Measurements from ENCODE around the gene SLIT3. TPM values are rescaled to one million over a fixed set of nuclear protein-coding genes. Genes with fewer than 3 reads are reported as not detected.

The SLIT3 gene
- total and polyA plus RNA-seq, 2 donors (not counting 3 experiments of a cell fraction or from before 2014, with no cell fraction given): 0.90 to 1.0 TPM

DNA sequence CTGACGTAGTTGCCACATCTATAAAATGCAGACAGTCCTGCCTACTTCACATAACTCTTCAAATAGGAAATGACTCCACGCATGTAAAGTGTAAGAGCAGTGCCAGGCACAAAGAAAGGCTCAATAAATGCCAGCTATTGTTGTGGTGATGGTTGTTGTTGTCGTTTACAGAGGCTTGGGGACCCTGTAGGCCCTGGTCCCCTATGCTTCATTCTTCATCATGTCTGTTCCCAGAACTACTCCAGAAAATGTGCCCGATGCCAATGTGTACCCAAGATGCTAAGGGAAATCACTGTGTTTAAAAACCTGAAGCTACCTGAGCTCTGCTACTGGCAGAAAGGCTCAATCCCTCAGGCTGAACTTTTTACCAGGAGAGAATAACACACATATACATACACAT, 9.1 kb downstream of the SLIT3 start:
- Histone ChIP-seq H3K79me2 (ENCODE audit: control insufficient read depth, insufficient read depth, low read length) (no peaks in the 10 kb centered on the region), H3K36me3 (ENCODE audit: control insufficient read depth in 2 of 2, extremely low read depth in 1 of 2, insufficient read depth in 2 of 2, low read length in 2 of 2) (no peaks in the 10 kb centered on the region), H4K20me1 (replicated peaks; ENCODE audit: control insufficient read depth, extremely low read depth, insufficient read depth, low read length) (no peaks in the 10 kb centered on the region), H3K4me1 (ENCODE audit: control insufficient read depth, extremely low read depth, insufficient read depth, low read length) (no peaks in the 10 kb centered on the region), H2AFZ (ENCODE audit: low read depth, low read length) (no peak overlapping the region), H3K27me3 (ENCODE audit: control insufficient read depth in 2 of 2, insufficient read depth in 2 of 2, low read length in 2 of 2) (no peaks in the 10 kb centered on the region), H3K9me1 (replicated peaks; ENCODE audit: control insufficient read depth, extremely low read depth, insufficient read depth, low read length) (no peaks in the 10 kb centered on the region), H3K4me2 (ENCODE audit: insufficient read depth, low read length) (no peak overlapping the region), H3K27ac (ENCODE audit: insufficient read depth, low read depth, low read length) (no peak overlapping the region), H3K9me3 (replicated peaks; ENCODE audit: control insufficient read depth, insufficient read depth, low read length) (no peaks in the 10 kb centered on the region), H3K9ac (replicated peaks; ENCODE audit: extremely low read depth, insufficient read depth, low read length) (no peak overlapping the region), H3K4me3 (replicated peaks in 1 of 3; ENCODE audit: insufficient read depth in 1 of 3, low read depth in 1 of 3, low read length in 3 of 3) (no peak overlapping the region)
- intact Hi-C loops (cut with micrococcal nuclease): no loop called here
- no peak for DNase-seq (ENCODE audit: low read depth, low spot score)
- ChIA-PET POLR2A (no interaction called here), CTCF (interaction anchor here (0.7 kb wide), 1 partner anchor 15 kb away, joined by 4 read pairs; no protein-coding TSS in a partner anchor)
- dilution Hi-C loops (cut with MboI; ENCODE audit: extremely low pct_ligation_motif_present, low sequenced_read_pairs): no loop called here
- FAIRE-seq: no peak
- BruUV-seq (replicated peaks): no TSS peak
- TF ChIP-seq MYC (IDR thresholded peaks at IDR 0.05; ENCODE audit: low read depth, low read length) (no peak), JUN (IDR thresholded peaks at IDR 0.05; ENCODE audit: borderline replicate concordance, insufficient read depth, insufficient read length, low read depth) (no peak), POLR2A (IDR thresholded peaks at IDR 0.05; ENCODE audit: low read depth, low read length) (no peak), EZH2 (IDR thresholded peaks at IDR 0.05; ENCODE audit: borderline replicate concordance, low read depth, low read length, severe bottlenecking) (no peak), GATA2 (IDR thresholded peaks at IDR 0.05; ENCODE audit: insufficient read depth, insufficient read length, low read depth, low read length) (no peak), FOS (IDR thresholded peaks at IDR 0.05; ENCODE audit: borderline replicate concordance, insufficient read depth, low read length) (no peak), POLR2AphosphoS5 (IDR thresholded peaks at IDR 0.05; ENCODE audit: insufficient read depth, low read depth, low read length) (no peak)
- TF ChIP-seq, protein P1, sequence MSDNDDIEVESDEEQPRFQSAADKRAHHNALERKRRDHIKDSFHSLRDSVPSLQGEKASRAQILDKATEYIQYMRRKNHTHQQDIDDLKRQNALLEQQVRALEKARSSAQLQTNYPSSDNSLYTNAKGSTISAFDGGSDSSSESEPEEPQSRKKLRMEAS (IDR thresholded peaks at IDR 0.05; ENCODE audit: insufficient read depth, insufficient read length): no peak
- TF ChIP-seq, protein P2, sequence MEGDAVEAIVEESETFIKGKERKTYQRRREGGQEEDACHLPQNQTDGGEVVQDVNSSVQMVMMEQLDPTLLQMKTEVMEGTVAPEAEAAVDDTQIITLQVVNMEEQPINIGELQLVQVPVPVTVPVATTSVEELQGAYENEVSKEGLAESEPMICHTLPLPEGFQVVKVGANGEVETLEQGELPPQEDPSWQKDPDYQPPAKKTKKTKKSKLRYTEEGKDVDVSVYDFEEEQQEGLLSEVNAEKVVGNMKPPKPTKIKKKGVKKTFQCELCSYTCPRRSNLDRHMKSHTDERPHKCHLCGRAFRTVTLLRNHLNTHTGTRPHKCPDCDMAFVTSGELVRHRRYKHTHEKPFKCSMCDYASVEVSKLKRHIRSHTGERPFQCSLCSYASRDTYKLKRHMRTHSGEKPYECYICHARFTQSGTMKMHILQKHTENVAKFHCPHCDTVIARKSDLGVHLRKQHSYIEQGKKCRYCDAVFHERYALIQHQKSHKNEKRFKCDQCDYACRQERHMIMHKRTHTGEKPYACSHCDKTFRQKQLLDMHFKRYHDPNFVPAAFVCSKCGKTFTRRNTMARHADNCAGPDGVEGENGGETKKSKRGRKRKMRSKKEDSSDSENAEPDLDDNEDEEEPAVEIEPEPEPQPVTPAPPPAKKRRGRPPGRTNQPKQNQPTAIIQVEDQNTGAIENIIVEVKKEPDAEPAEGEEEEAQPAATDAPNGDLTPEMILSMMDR (IDR thresholded peaks at IDR 0.05; ENCODE audit: extremely low read depth in 1 of 2, insufficient read depth in 1 of 2, low read depth in 1 of 2, low read length in 2 of 2): no peak
